ENCODE results near the gene ARID5B.

Gene ARID5B

DNA sequence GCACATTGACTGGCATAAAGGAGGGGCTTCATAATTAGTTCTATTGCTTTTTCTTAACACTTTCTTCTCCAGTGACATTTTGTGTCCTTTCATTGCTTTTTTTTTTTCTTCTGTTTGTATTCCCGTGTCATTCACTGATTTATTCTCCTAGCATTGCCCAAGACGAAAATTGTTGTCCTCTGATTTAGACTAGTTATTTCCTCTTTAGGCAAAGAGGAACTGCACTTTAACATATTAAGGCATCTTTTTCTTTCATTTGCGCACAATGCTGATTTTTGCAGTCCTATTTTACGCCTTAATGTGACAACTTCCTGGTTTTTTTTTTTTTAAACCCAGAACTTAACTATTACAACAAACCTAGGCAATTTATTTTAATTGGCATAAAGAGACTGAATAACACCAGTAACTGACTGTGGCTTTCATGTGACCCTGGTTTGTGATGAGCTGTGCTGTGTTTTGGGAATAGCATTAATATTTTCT lies 39.7 kb downstream of the ARID5B start:
- DNase-seq (ENCODE audit: low spot score) = no peak

DNA sequence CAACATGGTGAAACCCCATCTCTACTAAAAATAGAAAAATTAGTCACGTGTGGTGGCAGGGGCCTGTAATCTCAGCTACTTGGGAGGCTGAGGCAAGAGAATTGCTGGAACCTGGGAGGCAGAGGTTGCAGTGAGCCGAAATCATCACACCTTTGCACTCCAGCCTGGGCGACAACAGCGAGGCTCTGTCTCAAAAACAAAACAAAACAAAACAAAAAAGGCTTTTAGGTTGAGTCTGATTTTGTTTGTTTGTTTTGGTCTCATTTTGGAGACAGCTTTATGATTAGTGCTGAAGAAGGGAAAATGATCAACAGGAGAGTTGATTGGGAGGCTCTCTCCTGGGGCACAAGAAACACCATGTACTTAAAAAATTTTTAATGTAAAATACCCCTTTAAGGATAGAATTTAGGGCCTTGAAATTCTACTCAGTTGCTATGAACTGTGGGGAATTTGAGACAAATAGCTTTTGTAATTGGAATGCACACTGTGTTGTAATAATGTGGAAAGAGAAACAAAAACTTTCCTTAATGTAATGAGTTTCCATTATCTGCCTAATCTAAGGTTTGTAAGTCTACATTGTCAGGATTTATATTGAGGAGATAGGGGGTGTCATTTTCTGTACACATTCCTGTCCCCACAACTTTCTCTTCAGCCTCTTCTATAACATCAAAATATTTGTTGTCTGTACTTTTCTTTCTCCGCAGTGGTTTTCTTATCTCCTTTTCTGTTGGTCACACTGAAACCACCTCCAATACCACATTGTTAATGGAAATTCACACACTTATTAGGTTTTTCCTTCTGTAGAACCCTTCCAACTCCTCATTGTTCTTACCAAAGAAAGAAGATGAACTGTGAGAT lies 41.3 kb downstream of the ARID5B start:
- no peak for DNase-seq (ENCODE audit: low spot score)

DNA sequence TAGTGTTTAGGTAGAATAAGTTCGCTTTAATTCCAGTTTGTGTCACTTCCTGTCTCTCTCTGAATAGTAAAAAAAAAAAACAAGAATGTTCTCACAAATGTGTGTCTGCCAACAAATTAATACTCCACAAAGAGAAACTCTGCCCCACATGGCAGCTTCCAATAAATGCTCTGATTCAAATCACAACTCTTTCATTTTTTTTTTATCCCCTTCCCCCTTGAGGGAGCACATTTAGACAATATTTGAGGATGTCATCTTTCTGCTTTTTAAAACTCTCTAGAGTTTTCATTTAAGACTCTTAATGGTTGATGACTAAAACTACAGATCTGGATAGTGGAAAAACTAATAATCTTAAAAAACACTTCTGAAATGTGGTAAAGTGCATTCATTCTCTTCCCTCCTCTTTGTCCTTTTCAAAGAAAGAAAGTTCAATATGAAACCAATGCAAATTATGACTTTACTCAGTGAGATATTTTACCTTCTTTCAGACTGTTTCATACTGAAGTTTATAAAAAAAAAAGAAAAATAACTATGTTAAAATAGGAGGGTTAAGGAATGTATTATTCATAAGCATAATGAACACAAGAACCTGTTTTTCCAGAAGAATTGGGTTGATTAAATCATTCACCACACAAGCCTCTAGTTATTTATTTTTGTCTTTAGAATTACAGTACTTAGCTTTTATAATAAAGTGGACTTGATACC lies 42.3 kb downstream of the ARID5B start:
- DNase-seq (ENCODE audit: low spot score) = peak; percentile 18

DNA sequence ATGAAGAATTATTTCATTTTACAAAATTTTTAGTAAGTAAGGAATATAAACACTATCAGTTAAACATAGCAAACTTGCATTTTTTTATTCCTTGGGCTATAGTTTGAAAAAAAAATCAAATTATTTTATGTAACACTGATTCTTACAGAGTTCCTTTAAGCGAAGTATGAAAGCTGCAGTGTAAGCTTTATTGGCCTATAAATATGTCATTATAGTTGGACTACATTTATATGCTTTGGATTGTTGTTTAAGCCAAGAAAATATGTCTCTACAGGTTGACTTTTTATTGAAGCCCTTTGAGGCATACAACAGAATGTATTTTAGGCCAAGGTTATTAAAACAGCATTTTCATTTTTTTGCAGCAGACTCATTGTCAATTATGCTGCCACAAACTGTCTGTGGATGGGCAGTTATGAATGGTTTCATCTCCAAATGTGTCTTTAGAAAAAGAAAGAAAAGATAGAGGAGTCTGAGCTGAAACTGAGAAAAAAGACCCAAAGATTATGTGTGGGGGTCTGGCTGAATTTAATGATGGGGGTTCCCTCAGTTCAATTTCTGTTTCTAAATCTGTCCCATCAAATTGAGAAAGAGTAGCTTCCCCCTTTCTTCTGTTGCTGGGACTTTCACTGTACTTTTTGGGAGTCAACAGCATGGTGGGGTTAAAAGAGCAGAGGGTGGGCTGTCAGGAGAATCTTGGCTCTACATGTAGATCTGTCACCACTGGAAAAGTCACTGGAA lies 43.1 kb downstream of the ARID5B start:
- DNase-seq (ENCODE audit: low spot score) = no peak

DNA sequence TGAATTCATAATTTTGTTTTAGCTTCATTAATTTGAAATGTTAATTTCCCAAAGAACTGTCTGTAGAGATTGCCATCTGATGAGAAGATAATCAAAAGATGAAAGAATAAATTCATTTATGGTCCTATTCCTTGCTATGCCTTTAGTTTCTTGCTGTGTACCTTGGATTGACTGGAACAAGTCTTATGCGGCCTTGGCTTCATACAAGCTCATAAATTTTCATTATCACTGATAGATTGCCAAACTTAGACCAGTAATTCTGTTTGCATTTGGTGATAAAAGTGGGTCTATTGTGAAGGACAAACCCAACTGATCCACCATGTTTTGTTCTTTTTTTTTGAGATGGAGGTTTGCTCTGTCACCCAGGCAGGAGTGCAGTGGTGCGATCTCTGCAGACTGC lies 48.2 kb downstream of the ARID5B start:
- no peak for DNase-seq (ENCODE audit: low spot score)

DNA sequence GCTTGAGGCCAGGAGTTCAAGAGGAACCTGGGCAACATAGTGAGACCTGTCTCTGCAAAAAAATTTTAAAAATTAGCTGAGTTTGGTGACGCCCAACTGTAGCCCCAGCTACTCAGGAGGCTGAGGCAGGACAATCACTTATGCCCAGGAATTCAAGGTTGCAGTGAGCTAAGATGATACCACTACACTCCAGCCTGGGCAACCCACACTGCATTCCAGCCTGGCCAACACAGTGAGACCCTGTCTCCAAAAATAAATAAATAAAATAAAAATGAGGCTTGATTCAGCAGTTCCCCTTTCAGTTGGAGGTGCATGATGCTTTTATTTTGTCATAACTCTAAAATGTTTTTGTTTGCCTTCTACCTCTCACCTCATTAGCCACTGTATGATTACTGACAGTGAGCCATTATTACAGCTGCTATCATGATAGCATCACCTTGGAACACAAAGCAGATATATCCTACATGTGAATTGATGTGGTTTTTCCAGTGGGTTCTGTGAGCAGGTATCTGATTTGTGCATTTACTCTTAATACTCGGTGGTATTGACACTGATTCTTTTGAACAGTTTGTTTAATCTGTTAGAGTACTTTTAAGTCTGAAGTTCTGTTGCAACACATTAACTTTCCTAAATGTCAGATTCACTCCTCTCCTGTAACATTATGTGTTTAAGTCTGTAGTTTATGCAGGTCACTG lies 49.1 kb downstream of the ARID5B start:
- DNase-seq (ENCODE audit: low spot score) = no peak

DNA sequence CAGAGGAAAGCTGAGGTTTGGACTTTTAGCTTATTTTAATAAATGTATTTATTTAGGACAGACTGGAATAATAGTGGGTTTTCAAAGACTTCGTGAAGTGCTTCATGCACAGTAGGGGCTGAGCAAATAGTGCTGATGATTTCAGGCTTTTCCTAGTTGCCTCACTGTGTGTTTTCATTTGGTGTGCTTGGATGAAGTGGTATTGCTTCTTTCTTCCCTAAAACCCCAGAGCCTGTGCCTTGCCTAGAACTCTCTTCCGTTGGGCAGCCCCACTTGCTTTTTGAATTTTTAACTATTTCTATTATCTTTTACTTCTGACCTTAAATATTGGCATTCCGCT lies 49.6 kb downstream of the ARID5B start:
- no peak for DNase-seq (ENCODE audit: low spot score)

DNA sequence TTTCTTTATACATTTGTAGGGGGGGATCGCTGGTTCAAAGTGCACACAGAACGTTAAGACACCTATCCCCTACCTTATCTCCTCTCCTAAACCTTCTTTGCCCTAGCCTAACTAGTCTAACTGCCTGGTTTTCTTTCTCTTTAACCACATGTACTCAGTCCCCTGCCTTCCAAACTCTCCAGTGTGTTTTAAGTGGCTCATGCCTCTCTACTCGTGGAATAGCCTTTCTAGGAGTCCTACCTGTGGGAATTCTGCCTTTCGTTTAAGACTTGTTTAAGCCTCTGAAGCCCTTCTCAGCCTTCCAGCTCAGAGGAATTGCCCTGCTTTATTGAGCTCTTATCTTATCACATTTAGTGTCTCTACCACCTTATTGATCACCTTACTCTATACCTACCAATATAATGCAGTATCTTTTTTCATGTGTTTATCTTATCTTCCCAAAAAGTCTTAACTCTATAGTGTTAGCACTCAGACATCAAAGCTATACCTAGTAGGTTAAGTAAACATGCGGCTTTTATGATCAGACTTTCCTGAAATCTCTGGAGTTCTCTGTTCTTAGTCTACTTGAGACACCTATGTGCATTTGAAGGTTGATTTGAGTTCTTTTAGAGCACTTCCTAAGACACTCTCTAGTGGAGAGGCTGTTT lies 50.7 kb downstream of the ARID5B start:
- DNase-seq (ENCODE audit: low spot score) = no peak

DNA sequence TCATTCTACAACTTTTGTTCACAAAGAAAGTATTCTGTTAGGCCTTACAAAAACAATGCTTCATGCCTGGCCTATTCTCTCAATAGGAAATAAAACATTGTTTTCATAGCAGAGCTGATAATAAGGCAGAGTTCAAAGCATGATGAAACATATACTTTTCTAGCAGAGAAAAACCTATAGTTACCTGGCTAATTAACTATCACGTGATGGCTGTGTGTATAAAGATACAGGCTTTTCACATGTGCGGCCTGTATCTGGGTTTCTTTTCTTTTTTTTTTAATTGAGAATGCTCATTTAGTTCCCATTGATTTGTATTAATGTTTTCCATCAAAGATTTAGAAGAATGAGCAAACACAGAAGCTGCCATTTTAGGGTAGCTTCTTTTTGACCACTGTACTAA lies 51.7 kb downstream of the ARID5B start:
- DNase-seq (ENCODE audit: low spot score) = no peak

DNA sequence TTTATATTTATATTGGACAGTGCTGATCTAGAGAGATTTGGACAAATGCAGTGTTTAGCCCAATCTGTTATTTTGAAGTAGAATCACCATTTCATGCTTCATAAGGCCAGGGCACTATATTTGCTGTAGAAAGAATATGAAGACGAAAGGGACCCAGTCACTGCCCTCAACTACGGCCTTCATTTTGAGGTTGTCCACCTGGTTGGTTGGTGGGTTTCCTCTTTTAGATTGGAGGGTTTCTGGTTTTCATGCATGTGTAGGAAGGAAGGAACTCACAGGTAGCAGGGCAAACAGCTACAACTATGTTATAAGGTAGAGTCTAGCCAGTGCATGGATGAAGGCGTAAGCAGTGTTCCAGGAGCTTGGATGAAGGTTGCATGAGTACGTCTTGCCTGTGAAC lies 56.3 kb downstream of the ARID5B start:
- no peak for DNase-seq (ENCODE audit: low spot score)

DNA sequence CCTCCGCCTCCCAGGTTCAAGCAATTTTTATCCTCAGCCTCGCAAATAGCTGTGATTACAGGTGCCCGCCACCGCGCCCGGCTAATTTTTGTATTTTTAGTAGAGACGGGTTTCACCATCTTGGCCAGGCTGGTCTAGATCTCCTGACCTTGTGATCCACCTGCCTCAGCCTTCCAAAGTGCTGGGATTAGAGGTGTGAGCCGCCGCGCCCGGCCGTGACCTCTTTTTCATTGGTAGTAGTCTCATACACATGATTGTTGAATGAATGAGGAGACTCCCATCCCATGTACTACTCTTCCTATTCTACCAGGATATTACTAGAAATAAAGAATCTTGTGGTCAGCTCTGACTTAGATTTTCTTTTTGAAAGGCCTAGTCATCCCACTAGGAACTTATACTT lies 56.8 kb downstream of the ARID5B start:
- no peak for DNase-seq (ENCODE audit: low spot score)

DNA sequence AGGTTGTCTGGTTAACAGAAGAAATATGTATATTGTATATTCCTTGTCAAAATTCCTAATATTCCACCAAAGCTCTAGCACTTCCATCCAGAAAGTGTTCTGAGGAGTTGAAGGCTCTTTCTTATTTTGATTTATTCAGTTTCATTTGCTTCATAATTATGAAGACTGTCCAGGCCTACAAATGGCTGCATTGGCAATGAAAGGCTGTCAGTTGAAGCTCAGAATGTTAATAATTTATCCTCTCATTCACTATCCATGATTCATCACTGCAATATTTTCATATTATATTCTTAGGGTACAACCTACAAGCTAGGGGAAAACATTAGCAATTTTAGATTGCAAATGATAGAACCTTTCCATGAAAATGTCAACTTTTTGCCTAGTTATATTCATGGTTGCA lies 57.3 kb downstream of the ARID5B start:
- no peak for DNase-seq (ENCODE audit: low spot score)

DNA sequence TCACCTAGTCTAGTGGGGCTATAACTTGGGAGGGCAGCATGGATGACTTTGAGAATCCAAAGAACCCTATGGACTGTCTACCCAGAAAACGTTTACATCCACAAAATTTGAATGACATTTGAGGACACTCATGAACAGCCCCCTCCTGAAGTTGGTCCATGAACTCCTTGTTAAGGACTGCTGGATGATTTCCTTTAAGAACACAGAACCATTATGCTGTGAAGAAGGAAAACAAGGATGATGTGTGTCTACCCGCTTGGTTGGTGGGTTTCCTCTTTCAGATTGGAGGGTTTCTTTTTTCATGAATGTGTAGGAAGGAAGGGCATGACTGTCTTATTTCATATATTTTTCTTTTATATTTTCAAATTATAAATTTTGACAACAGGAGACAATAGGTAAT lies 58.3 kb downstream of the ARID5B start:
- DNase-seq (ENCODE audit: low spot score) = no peak

DNA sequence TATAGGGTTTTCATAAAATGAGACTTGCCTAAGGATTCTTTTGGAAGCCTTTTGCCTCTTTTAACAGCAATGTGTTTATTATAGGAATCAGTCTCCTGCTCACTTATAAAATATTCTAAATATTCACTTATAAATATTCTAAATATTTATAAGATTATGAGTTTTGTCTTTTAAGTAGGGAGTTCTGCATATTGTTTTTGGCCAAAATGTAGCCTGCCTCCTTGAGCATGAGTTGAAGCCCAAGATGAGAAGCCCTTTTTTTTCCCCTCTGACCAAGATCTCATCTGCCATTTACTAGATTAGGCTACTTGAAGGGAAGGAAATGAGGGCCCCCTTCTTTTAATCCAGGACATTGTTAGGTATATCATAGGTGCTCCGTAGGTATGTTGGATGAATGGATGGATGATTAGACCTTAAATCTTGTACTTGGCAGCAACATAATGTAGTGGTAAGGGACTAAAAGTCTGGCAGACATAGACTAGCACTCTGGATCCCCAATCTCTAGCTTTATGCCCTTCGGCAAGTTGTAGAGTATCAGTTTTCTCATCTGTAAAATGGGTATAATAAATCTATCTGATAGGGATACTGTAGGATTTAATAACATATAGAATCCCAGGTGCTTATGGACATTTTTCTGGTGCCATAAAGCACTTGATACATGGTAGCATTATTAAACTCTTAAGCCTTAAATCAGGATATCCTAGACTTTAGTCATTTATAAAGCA lies 59.1 kb downstream of the ARID5B start:
- no peak for DNase-seq (ENCODE audit: low spot score)

DNA sequence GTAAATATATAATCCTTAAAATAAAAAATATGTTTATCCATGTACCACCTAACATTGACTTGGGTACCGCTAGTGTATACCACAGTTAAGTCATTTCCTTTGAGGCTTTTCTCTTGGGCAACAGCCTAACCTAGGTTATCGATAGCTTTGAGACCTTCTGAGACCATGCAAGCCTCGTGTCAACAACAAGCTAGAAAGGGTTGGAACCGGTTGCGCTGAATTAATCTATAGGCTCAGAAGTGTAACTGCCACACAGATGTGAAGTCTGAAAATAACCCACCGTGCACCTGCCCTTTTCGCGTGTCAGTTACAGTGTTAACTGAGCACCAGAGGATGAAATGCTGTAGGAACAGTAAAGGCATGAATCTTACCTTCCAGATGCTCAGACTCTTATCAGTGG lies 59.8 kb downstream of the ARID5B start:
- DNase-seq (ENCODE audit: low spot score) = no peak

DNA sequence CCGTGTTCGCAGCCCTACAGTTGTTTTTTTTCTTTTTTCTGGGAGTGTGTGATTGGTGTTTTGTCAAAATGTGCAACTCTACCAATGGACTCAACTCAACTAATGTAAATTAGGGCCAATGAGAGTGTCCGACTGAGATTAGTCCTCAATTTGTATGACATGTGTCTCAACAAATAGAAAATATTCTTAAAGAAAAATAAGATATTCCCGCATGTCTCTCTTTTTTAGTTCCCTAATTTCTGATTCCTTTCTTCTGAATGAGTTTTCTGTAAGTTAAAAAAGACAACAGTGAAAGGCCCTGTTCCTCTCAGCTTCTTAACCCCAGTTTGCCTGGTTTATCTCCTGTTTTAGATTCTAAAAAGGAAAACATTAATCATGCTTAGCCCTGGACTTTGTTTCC lies 61.5 kb downstream of the ARID5B start:
- DNase-seq (ENCODE audit: low spot score) = no peak

DNA sequence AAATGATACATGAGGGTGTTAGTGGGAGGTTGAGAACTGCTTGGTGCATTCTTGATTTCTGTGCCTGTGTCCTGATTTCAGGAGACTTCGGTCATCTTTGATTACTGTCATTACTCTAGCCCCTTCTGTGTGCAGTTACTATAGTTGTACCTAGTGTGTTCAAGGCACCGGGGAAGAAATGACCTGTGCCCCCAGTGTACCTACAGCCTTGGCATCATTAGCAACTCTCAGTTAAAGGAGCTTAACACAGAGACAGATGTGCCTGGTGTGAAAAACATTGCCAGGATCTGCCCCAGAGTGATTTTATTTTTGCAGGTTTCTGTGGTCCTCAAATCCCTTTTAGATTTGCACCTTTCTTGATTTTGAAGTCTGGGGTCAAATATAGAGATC lies 62.2 kb downstream of the ARID5B start:
- DNase-seq (ENCODE audit: low spot score) = no peak

DNA sequence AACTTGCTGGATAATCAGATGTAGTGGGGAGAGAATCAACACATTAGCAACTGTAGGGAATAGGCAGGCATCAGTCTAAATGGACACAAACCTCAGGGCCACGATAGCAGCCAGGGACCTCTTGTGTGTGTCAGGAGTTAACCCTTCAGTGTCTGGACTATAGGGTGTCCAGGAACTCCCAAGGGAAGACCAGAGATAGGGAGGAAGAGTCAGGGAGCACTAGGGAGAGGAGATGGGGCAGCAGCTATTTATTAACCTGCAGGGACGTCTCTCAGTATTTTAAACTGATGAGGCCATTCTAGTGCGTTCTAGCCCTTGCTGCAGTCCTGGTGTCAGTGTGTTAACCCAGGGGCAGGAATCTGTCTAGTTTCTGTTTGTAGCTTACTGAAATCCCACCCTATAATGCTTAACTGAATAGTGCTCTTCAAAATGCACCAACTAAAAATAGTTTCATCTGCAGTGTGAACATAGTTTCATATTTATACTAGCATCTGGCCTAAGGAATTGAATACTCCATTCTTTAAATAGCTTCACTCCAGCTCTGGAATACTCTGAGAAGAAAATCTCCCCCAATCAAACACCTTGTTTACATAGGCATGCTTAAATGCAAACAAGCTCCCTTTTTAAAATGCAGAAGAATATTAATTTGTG lies 62.7 kb downstream of the ARID5B start:
- DNase-seq (ENCODE audit: low spot score) = no peak

DNA sequence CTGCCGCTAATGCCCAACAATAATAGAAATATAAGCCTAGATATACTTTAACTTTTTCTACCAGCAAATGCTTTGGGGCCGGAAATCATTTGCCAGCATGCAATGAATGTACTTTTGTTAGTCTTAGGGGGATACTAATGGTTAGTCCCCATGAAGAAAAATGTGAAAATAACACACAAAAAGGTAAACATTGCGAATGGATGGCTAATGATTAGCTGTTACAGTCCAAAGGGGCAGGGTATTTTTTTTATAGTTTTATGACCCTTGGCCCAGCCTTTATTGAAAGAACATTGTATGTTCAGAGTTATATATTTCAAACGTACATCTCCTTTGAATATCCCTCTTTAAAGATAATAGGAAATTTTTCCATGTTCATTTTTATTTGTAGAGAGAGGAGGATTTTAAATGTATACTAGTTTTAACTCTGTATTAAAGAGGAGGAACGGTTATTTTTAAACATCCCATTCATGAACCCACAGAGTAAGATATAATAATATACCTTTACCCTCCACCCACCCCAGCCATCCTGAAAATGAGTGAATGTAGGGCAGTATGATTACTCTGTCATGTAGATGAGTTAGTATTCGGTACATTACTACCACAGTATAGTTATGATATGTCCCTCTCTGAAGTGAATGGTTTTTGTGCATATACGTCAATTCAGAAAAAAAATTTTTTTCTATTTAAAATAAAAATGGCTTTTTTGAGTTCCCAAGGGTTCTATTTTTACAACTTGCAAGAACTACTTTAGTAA lies 63.6 kb downstream of the ARID5B start:
- no peak for DNase-seq (ENCODE audit: low spot score)
